Measurements from ENCODE around the gene TSPAN11. TPM values are rescaled to one million over a fixed set of nuclear protein-coding genes. Genes with fewer than 3 reads are reported as not detected.

TSPAN11 gene
- total and polyA plus RNA-seq, 2 of the 8 experiments (the other 6 are each of a cell fraction or from before 2014, with no cell fraction given), result 3.9 to 8.2 TPM

DNA sequence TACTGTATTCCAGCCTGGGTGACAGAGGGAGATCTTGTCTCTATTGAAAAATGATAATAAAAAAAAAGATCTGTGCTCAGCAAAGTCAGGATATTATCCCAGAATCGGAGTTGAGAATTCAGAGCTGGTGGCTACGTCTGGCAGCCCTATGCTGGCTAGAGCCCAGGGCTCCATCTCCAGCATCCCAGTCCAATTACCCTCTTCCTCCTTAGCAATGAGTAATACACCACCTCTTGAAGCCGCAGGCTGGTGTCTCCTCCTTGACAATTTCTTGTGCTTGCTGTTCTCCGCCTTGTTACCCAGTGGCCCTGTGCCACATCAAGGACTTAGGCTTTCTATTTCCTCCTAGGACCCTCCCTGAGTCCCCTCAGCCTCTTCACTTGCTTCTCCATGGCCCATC is 108.7 kb downstream of the TSPAN11 start (continued):
- no peak for TF ChIP-seq GTF2F1 (IDR thresholded peaks at IDR 0.05; ENCODE audit: borderline replicate concordance, low read depth, low read length)
- no peak for TF ChIP-seq SIX5 (IDR thresholded peaks at IDR 0.05; ENCODE audit: low read depth, low read length)

All from H1 (cell line).